Activated gamma-delta T cell treated with Interleukin-2 at 50 U/mL for 16 hours (primary cell): ENCODE data around the gene YPEL3.
"Not testable (repeated sequence)": the region's sequence is repeated elsewhere in the genome, so short reads cannot be mapped to it uniquely, and the experiment has no call there.

Experiments used
- DNase-seq: peaks from one replicate; pipeline ENCODE4 v3.0.0-alpha.2; 2020

The YPEL3 gene

GRCh38 chr16:30116291-30117207 lies 20.5 kb upstream of the YPEL3 start:
- DNase-seq, result no peak

- no peak for DNase-seq
Measured at GRCh38 chr16:30115238-30115637, 19.2 kb upstream of the YPEL3 start.

- not testable (repeated sequence) for DNase-seq
Measured at GRCh38 chr16:30114833-30115232, 18.8 kb upstream of the YPEL3 start.

- no peak for DNase-seq
Measured at GRCh38 chr16:30114411-30114810, 18.4 kb upstream of the YPEL3 start.

- DNase-seq, result no peak
Measured at GRCh38 chr16:30113711-30114333, 17.8 kb upstream of the YPEL3 start.

- no peak for DNase-seq
Measured at GRCh38 chr16:30113031-30113710, 17.2 kb upstream of the YPEL3 start, which contains the start of gene GDPD3. TSS of gene GDPD3 (minus strand) at chr16:30113537. CDS start at chr16:30113478, 59 bp downstream.

GRCh38 chr16:30112197-30113030 lies 16.4 kb upstream of the YPEL3 start:
- no peak for DNase-seq

- DNase-seq, result no peak
Measured at GRCh38 chr16:30110661-30111060, 14.6 kb upstream of the YPEL3 start.

- no peak for DNase-seq
Measured at GRCh38 chr16:30108059-30108850, 12.2 kb upstream of the YPEL3 start.

- no peak for DNase-seq
Measured at GRCh38 chr16:30104492-30104891, 8.5 kb upstream of the YPEL3 start.

- DNase-seq, result no peak
Measured at GRCh38 chr16:30104090-30104489, 8.1 kb upstream of the YPEL3 start.

- no peak for DNase-seq
Measured at GRCh38 chr16:30096862-30097563, 1.0 kb upstream of the YPEL3 start.

- no peak for DNase-seq
Measured at GRCh38 chr16:30095166-30096078, 591 bp downstream of the YPEL3 start.

- no peak for DNase-seq
Measured at GRCh38 chr16:30094541-30095165, 1.4 kb downstream of the YPEL3 start.

GRCh38 chr16:30092373-30093010 lies 3.5 kb downstream of the YPEL3 start:
- DNase-seq, result peak; percentile 53

- DNase-seq, result peak; percentile 92
Measured at GRCh38 chr16:30091474-30092372, 4.3 kb downstream of the YPEL3 start, which contains the start of gene TBX6. TSS of gene TBX6 (minus strand) at chr16:30091924. CDS start at chr16:30091193, 731 bp downstream.

GRCh38 chr16:30090610-30091331 lies 5.2 kb downstream of the YPEL3 start:
- DNase-seq, result no peak
